DMS 273 (cell line): ENCODE measurements around the gene CFD.
"Not testable (repeated sequence)": the region's sequence is repeated elsewhere in the genome, so short reads cannot be mapped to it uniquely, and the experiment has no call there.

Experiments used
- DNase-seq: peaks from one replicate; lab custom pipeline; 2025; ENCODE audit not compliant: unreplicated experiment; lab: John Stamatoyannopoulos, UW

The CFD gene

GRCh38 chr19:852136-853013 is 7.1 kb upstream of the CFD start, which contains the start of gene ELANE:
TSS of gene ELANE (plus strand) at chr19:852303. CDS start at chr19:852329, 26 bp downstream.
- no peak for DNase-seq

DNA sequence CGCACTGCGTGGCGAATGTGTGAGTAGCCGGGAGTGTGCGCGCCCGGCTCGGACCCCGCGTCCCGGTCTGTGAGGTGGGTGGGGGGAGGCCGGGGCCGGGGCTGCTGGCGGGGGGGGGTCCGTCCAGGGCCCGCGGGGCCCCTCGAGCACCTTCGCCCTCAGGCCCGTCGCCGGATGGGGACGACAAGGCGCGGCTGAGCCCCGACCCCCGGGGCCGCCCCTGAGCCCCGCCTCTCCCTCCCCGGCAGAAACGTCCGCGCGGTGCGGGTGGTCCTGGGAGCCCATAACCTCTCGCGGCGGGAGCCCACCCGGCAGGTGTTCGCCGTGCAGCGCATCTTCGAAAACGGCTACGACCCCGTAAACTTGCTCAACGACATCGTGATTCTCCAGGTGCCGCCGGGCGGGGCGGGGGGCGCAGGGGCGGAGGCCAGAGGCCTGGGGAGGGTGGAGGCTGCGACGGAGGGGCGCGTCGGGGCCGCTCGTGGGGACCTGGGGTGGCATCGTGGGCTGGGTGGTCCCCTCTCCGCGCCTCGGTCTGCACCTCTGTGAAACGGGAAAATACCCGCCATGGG is 6.4 kb upstream of the CFD start:
- no peak for DNase-seq

GRCh38 chr19:853614-854220 is 5.7 kb upstream of the CFD start:
- DNase-seq = not testable (repeated sequence)

- DNase-seq = peak; percentile 49
Observed at GRCh38 chr19:854549-854948, 4.9 kb upstream of the CFD start.

DNA sequence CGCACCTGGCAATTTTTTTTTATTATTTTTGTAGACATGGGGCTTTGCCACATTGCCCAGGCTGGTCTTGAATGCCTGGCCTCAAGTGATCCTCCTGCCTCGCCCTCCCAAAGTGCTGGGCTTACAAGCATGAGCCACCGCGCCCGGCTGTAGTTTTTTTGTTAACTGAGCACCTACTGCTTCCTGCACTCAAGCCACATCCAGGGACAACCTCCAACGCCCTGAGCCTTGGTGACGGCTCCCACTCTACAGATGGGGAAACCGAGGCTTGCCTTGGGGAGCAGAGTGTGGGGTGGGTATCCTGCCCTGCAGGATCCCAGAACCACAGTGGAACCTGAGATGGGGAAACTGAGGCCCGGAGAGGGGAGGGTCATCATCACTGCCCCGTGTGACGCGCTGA is 4.3 kb upstream of the CFD start:
- DNase-seq = no peak

DNA sequence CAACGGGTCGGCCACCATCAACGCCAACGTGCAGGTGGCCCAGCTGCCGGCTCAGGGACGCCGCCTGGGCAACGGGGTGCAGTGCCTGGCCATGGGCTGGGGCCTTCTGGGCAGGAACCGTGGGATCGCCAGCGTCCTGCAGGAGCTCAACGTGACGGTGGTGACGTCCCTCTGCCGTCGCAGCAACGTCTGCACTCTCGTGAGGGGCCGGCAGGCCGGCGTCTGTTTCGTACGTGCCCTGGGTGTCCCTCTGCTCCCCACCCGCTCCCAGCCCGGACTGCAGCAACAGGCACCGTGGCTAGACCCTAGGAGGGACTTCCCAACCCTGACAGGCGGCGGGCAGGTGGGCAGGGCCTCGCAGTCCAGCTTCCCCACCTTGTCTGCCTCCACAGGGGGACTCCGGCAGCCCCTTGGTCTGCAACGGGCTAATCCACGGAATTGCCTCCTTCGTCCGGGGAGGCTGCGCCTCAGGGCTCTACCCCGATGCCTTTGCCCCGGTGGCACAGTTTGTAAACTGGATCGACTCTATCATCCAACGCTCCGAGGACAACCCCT is 3.8 kb upstream of the CFD start:
- DNase-seq = no peak

GRCh38 chr19:858284-858683 is 1.2 kb upstream of the CFD start:
- no peak for DNase-seq

GRCh38 chr19:861141-861755 is 1.8 kb downstream of the CFD start:
- no peak for DNase-seq

GRCh38 chr19:861756-862580 is 2.5 kb downstream of the CFD start:
- peak; percentile 78 for DNase-seq

DNA sequence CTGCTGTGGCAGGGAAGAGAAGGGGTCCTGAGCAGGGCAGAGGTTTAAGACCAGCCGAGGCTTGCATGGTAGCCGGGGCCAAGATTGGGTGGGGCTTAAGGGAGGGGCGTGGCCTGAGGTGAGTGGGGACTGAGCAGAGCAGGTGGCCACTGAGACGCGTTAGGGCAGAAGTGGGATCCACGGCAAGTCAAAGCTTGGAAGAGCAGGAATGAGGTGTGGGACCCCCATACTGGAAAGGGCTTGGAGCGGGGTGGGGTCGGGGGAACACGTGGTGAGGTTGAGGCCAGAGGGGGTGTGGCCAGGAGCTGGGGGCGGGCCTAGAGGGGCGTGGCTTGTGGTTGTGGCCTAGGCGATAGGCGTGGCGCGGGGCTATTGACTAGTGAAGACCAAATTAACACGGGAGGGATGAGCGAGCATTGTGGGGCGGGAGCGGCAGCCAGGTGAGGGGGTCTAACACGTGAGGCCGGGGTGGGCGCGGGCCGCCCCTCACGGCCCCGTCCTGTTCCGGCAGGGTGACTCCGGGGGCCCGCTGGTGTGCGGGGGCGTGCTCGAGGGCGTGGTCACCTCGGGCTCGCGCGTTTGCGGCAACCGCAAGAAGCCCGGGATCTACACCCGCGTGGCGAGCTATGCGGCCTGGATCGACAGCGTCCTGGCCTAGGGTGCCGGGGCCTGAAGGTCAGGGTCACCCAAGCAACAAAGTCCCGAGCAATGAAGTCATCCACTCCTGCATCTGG is 3.3 kb downstream of the CFD start:
- DNase-seq = peak; percentile 71

DNA sequence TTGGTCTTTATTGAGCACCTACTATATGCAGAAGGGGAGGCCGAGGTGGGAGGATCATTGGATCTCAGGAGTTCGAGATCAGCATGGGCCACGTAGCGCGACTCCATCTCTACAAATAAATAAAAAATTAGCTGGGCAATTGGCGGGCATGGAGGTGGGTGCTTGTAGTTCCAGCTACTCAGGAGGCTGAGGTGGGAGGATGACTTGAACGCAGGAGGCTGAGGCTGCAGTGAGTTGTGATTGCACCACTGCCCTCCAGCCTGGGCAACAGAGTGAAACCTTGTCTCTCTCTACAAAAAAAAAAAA is 3.8 kb downstream of the CFD start:
- no peak for DNase-seq

- DNase-seq = no peak
Observed at GRCh38 chr19:866769-867300, 7.4 kb downstream of the CFD start.

DNA sequence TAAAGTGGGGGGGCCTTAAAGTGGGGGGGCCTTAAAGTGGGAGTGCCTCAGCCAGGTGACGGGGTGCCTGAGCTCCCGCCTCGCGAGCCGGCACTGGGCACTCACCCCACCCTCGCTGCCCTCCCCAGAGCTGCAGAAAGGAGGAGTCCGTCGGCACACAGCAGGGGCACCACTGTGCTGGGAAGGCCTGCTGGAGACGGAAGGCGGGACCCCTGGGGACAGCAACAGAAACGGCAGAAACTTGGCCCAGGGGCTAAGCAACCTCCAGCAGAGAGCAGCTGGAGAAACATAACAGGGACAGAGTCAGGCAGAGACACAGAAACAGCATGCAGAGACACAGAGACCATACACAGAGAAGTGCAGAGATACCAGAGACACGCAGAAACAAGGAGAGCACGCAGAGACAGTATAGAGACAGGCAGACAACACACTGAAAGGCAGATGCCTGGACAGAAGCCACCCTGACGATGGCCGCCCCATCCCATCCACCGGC is 7.9 kb downstream of the CFD start:
- DNase-seq = no peak

DNA sequence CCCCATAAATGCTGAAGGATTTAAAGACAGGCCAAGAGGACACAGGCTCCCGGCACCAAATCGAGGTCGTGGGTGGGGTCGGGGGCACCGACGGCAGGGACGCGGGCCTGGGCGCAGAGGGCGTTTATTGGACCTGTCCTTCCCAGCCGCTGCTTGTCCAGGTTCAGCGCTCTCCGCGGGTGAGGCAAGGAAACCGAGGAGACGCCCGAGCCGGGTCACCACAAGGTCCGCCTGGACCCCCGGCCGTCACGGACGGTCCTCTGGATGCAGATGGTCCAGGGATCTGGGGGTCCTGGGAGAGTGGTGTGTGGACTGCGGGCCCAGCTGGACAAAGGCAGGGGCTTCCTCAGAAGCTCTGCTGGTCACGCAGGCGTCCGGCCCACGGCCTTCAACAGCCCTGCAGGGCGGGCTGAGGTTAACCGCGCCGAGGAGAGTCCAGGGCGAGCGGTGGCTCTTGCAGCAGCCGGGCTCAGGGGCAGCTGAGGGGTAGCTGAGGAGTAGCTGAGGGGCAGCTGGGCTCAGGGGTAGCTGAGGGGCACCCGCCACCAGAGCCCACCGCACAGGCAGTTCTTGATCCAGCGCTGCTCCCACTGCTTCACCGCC is 8.5 kb downstream of the CFD start:
- DNase-seq = no peak

DNA sequence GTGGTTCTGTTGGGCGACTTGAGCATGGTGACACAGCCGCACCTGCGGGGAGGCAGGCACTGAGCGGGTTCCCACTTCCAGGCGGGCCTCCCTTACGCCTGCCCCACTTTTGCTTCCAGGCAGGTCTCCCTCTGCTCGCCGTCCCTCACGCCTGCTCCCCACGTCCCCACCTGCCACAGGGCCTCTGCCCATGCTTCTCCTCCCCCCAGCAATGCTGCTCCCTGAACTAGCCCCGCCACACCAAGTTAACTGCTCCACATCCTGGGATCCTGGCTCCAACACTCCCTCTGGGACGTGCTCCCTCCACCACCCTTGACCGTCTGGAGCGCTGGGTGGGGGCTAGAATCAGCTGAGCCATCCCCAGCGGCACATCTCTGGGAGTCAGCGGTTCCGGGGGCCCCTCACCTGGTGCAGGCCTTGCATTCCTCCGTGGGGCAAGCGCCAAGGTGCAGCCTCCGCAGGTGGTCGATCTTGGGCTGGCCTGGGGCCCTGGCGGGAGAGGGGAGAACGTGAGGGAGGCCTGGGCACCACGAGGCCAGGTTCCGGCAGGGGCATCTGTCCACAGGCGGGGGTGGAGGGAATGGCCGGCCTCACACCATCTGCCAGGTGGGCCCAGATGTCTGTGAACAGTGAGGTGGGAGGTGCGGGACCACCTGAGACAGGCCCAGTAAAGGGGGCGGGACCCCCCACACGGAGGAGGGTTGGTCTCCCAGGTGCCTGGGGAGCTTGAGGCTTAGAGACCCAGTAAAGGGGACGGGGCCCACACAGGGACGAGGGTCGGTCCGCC is 9.2 kb downstream of the CFD start:
- no peak for DNase-seq

- DNase-seq = peak; percentile 41
Observed at GRCh38 chr19:869245-870177, 10.0 kb downstream of the CFD start.

- no peak for DNase-seq
Observed at GRCh38 chr19:870314-870713, 10.8 kb downstream of the CFD start.
